Measurements from ENCODE around the gene CPED1.
A peak's percentile ranks its signal among the peaks of the same experiment; 100 is the strongest.

Gene CPED1

GRCh38 chr7:120988591-120989256, at the start of gene CPED1:
CPED1 (plus strand) TSS chr7:120988711; CDS start chr7:120989622, 911 bp downstream.
- DNase-seq (ENCODE audit: low read depth) = peak; percentile 97

- no peak for DNase-seq (ENCODE audit: low read depth)
Measured at GRCh38 chr7:120939345-120939744, 49.2 kb upstream of the CPED1 start.

GRCh38 chr7:120941064-120941463, 47.4 kb upstream of the CPED1 start:
- no peak for DNase-seq (ENCODE audit: low read depth)

GRCh38 chr7:120941856-120942255, 46.7 kb upstream of the CPED1 start:
- DNase-seq (ENCODE audit: low read depth) = no peak

GRCh38 chr7:120942861-120943260, 45.6 kb upstream of the CPED1 start:
- DNase-seq (ENCODE audit: low read depth) = no peak

- no peak for DNase-seq (ENCODE audit: low read depth)
Measured at GRCh38 chr7:120944826-120945562, 43.5 kb upstream of the CPED1 start.

- no peak for DNase-seq (ENCODE audit: low read depth)
Measured at GRCh38 chr7:120947980-120948379, 40.5 kb upstream of the CPED1 start.

GRCh38 chr7:120949393-120949911, 39.1 kb upstream of the CPED1 start:
- no peak for DNase-seq (ENCODE audit: low read depth)

GRCh38 chr7:120949998-120950538, 38.4 kb upstream of the CPED1 start:
- DNase-seq (ENCODE audit: low read depth) = no peak

GRCh38 chr7:120950539-120951308, 37.8 kb upstream of the CPED1 start, which contains the start of gene ING3:
ING3 (plus strand) TSS chr7:120950777; CDS start chr7:120950897, 120 bp downstream.
- peak; percentile 97 for DNase-seq (ENCODE audit: low read depth)

GRCh38 chr7:120951309-120951699, 37.2 kb upstream of the CPED1 start:
- no peak for DNase-seq (ENCODE audit: low read depth)

GRCh38 chr7:120951826-120952225, 36.7 kb upstream of the CPED1 start:
- DNase-seq (ENCODE audit: low read depth) = no peak

GRCh38 chr7:120955577-120956149, 32.8 kb upstream of the CPED1 start:
- no peak for DNase-seq (ENCODE audit: low read depth)

GRCh38 chr7:120959929-120960484, 28.5 kb upstream of the CPED1 start:
- DNase-seq (ENCODE audit: low read depth) = no peak

GRCh38 chr7:120960714-120961113, 27.8 kb upstream of the CPED1 start:
- DNase-seq (ENCODE audit: low read depth) = no peak

GRCh38 chr7:120961638-120962173, 26.8 kb upstream of the CPED1 start:
- DNase-seq (ENCODE audit: low read depth) = no peak

GRCh38 chr7:120964088-120964487, 24.4 kb upstream of the CPED1 start:
- no peak for DNase-seq (ENCODE audit: low read depth)

- DNase-seq (ENCODE audit: low read depth) = no peak
Measured at GRCh38 chr7:120966961-120967360, 21.6 kb upstream of the CPED1 start.

GRCh38 chr7:120973849-120974248, 14.7 kb upstream of the CPED1 start:
- DNase-seq (ENCODE audit: low read depth) = peak; percentile 57

GRCh38 chr7:120979765-120980499, 8.6 kb upstream of the CPED1 start:
- DNase-seq (ENCODE audit: low read depth) = peak; percentile 48

- DNase-seq (ENCODE audit: low read depth) = no peak
Measured at GRCh38 chr7:120981117-120981516, 7.4 kb upstream of the CPED1 start.
